RWPE1 (cell line): ENCODE results near the gene MAN2B2.

Source experiments
- CTCF ChIA-PET: fragments of 350-600 bp; sonication (Branson Sonifier 250); formaldehyde crosslinking; extraction: SDS; loops from one replicate; lab custom pipeline; 2021; lab: Yijun Ruan, JAX
- POLR2A ChIA-PET: fragments of 400-600 bp; formaldehyde crosslinking; extraction: SDS; loops from one replicate; lab custom pipeline; 2020; ENCODE audit warnings: antibody characterized with exemption; ENCODE audit not compliant: low non-redundant PET; lab: Yijun Ruan, JAX
- DNase-seq: peaks from one replicate; pipeline ENCODE4 v3.0.0; 2012; ENCODE audit warnings: low spot score
- H3K27ac ChIP-seq: fragments of 450-650 bp; 2 replicates; pipeline ENCODE4 v1.5.1; 2017
- CTCF ChIP-seq: fragments of 450-650 bp; conservative IDR thresholded peaks from 2 replicates; pipeline ENCODE4 v1.5.1; 2017; ENCODE audit warnings: low read depth, mild to moderate bottlenecking

Gene MAN2B2

GRCh38 chr4:6574747-6575502 lies at the start of gene MAN2B2:
Gene MAN2B2, plus strand, starts transcription at chr4:6575189. Its CDS starts 22 bp downstream, at chr4:6575211.
- peak within 1 kb of the TSS; percentile 52 for H3K27ac ChIP-seq
- ChIA-PET POLR2A (no interaction called here), CTCF (interaction anchor here (0.6 to 1.2 kb wide), 2 partner anchors 311 to 424 kb away, joined by 3 to 4 read pairs; no protein-coding TSS in a partner anchor)
- peak; percentile 86 for DNase-seq
- no peak for TF ChIP-seq CTCF

GRCh38 chr4:6525474-6525873 lies 49.5 kb upstream of the MAN2B2 start:
- no peak for TF ChIP-seq CTCF
- no peak for DNase-seq
- H3K27ac ChIP-seq, result no peak overlapping the region
- CTCF ChIA-PET, result interaction anchor here (0.7 kb wide), 1 partner anchor 21 kb away, joined by 3 read pairs; no protein-coding TSS in a partner anchor
- POLR2A ChIA-PET, result no interaction called here

- TF ChIP-seq CTCF, result no peak
- DNase-seq, result no peak
- ChIA-PET POLR2A (no interaction called here), CTCF (interaction anchor here (0.7 kb wide), 1 partner anchor 20 kb away, joined by 3 read pairs; no protein-coding TSS in a partner anchor)
- H3K27ac ChIP-seq, result no peak overlapping the region
Measured at GRCh38 chr4:6526156-6526555, 48.8 kb upstream of the MAN2B2 start.

- ChIA-PET POLR2A (no interaction called here), CTCF (no interaction called here)
- no peak for DNase-seq
- H3K27ac ChIP-seq, result peak overlapping the region; percentile 34; the same call in 1 of the 2 replicates
- TF ChIP-seq CTCF, result no peak
Measured at GRCh38 chr4:6526671-6527091, 48.3 kb upstream of the MAN2B2 start.

- DNase-seq, result no peak
- ChIA-PET POLR2A (no interaction called here), CTCF (interaction anchor here (0.7 kb wide), 1 partner anchor 22 kb away, joined by 3 read pairs; no protein-coding TSS in a partner anchor)
- peak overlapping the region; percentile 34; the same call in 1 of the 2 replicates for H3K27ac ChIP-seq
- no peak for TF ChIP-seq CTCF
Measured at GRCh38 chr4:6527259-6527658, 47.7 kb upstream of the MAN2B2 start.

GRCh38 chr4:6527683-6528595 lies 47.0 kb upstream of the MAN2B2 start:
- POLR2A ChIA-PET, result no interaction called here

More at GRCh38 chr4:6527683-6528595, 47.0 kb upstream of the MAN2B2 start:
- DNase-seq, result no peak
- TF ChIP-seq CTCF, result no peak
- CTCF ChIA-PET, result interaction anchor here (0.7 kb wide), 1 partner anchor 21 kb away, joined by 3 read pairs; no protein-coding TSS in a partner anchor
- H3K27ac ChIP-seq, result peak overlapping the region; percentile 34; the same call in 1 of the 2 replicates
